Lower lobe of right lung (tissue), 2 donors: Measurements from ENCODE around the gene BMPR1A. TPM values are rescaled to one million over a fixed set of nuclear protein-coding genes. Genes with fewer than 3 reads are reported as not detected.

Source experiments
- ATAC-seq, 2 donors: fragments of 200-7000 bp; cut with Tn5 transposase; one replicate each; pipeline ENCODE4 v1.9.1; 2020 to 2022; ENCODE audit warnings: mild to moderate bottlenecking in 2 of 2, moderate library complexity in 2 of 2
- DNase-seq: peaks from one replicate; pipeline ENCODE4 v3.0.0-alpha.2; 2020
- H3K27ac ChIP-seq: fragments of 200-600 bp; one replicate; pipeline ENCODE4 v1.8.0; 2022
- H3K27me3 ChIP-seq: fragments of 200-600 bp; one replicate; pipeline ENCODE4 v1.8.0; 2022; ENCODE audit warnings: low read depth
- H3K36me3 ChIP-seq: fragments of 200-600 bp; one replicate; pipeline ENCODE4 v1.8.0; 2022; ENCODE audit warnings: mild to moderate bottlenecking
- H3K4me1 ChIP-seq: fragments of 200-600 bp; one replicate; pipeline ENCODE4 v1.8.0; 2022
- H3K4me3 ChIP-seq: fragments of 200-600 bp; one replicate; pipeline ENCODE4 v1.8.0; 2022; ENCODE audit warnings: mild to moderate bottlenecking
- H3K9me3 ChIP-seq: fragments of 200-600 bp; one replicate; pipeline ENCODE4 v1.8.0; 2022
- CTCF ChIP-seq: fragments of 200-600 bp; IDR thresholded peaks from one replicate; pipeline ENCODE4 v1.8.0; 2022; ENCODE audit warnings: antibody characterized with exemption, mild to moderate bottlenecking
- intact Hi-C: fragments of 100-400 bp; cut with DNase I; formaldehyde crosslinking; loops from one replicate; pipeline ENCODE4 v1.11.0; 2022
- total RNA-seq: library from RNA; stranded (reverse); fragmentation: NEBNext Ultra II Directional; extraction: Animal tissue kit (Norgen Biotek cat#: 25700); gene quantifications from one replicate; pipeline ENCODE4 v1.2.1, GENCODE V29; 2021
- donor health status: DM: no; HTN: yes; CAD: no; lungs with severe emphysema.

The BMPR1A gene
- total RNA-seq, 1 donor from 2014 or later = 37.0 TPM

- TF ChIP-seq CTCF = no peak
- Histone ChIP-seq H3K4me3 (no peak overlapping the region), H3K4me1 (peaks cover 22% of the 10 kb centered on the region), H3K36me3 (no peaks in the 10 kb centered on the region), H3K27me3 (no peaks in the 10 kb centered on the region), H3K9me3 (no peaks in the 10 kb centered on the region), H3K27ac (no peak overlapping the region)
- no peak for DNase-seq
- intact Hi-C loops = no loop called here
- no peak for ATAC-seq
Observed at GRCh38 chr10:86769991-86770390, 13.6 kb downstream of the BMPR1A start.

GRCh38 chr10:86770412-86770960 is 14.1 kb downstream of the BMPR1A start:
- no peak for TF ChIP-seq CTCF
- no peaks in the 10 kb centered on the region for H3K9me3 ChIP-seq
- ATAC-seq = peak in 1 of 2 donors; percentile 56
- no peaks in the 10 kb centered on the region for H3K36me3 ChIP-seq
- H3K27ac ChIP-seq = no peak overlapping the region
- no peak for DNase-seq
- peaks cover 27% of the 10 kb centered on the region for H3K4me1 ChIP-seq
- no peaks in the 10 kb centered on the region for H3K27me3 ChIP-seq
- intact Hi-C loops = no loop called here
- no peak overlapping the region for H3K4me3 ChIP-seq

GRCh38 chr10:86773498-86773897 is 17.1 kb downstream of the BMPR1A start:
- Histone ChIP-seq H3K4me1 (peaks cover 31% of the 10 kb centered on the region), H3K27me3 (no peaks in the 10 kb centered on the region), H3K9me3 (no peaks in the 10 kb centered on the region), H3K4me3 (no peak overlapping the region), H3K36me3 (no peaks in the 10 kb centered on the region), H3K27ac (no peak overlapping the region)
- ATAC-seq (no peak), DNase-seq (no peak)
- intact Hi-C loops = no loop called here
- no peak for TF ChIP-seq CTCF

GRCh38 chr10:86775056-86775869 is 18.8 kb downstream of the BMPR1A start:
- Histone ChIP-seq H3K9me3 (no peaks in the 10 kb centered on the region), H3K36me3 (no peaks in the 10 kb centered on the region), H3K27ac (peak overlapping the region; percentile 6), H3K4me3 (no peak overlapping the region), H3K27me3 (no peaks in the 10 kb centered on the region), H3K4me1 (peaks cover 28% of the 10 kb centered on the region)
- intact Hi-C loops = no loop called here
- TF ChIP-seq CTCF = no peak
- ATAC-seq (peak in 1 of 2 donors; percentile 45), DNase-seq (no peak)

GRCh38 chr10:86775870-86776180 is 19.4 kb downstream of the BMPR1A start:
- TF ChIP-seq CTCF = no peak
- Histone ChIP-seq H3K4me1 (peaks cover 23% of the 10 kb centered on the region), H3K36me3 (no peaks in the 10 kb centered on the region), H3K4me3 (no peak overlapping the region), H3K27ac (peak overlapping the region; percentile 6), H3K9me3 (no peaks in the 10 kb centered on the region), H3K27me3 (no peaks in the 10 kb centered on the region)
- no peak for ATAC-seq
- DNase-seq = no peak
- intact Hi-C loops = no loop called here
